Skeletal muscle tissue (tissue), 4 donors: ENCODE results near the gene LCT. TPM values are rescaled to one million over a fixed set of nuclear protein-coding genes. Genes with fewer than 3 reads are reported as not detected.
"Not testable (repeated sequence)": the region's sequence is repeated elsewhere in the genome, so short reads cannot be mapped to it uniquely, and the experiment has no call there.

Experiments used
- H3K27ac ChIP-seq: one replicate; pipeline ENCODE4 v1.7.0; 2013; ENCODE audit warnings: mild to moderate bottlenecking, low read depth, low read length, inconsistent platforms
- H3K27me3 ChIP-seq, 3 donors: one replicate each; pipeline ENCODE4 v1.7.0; 2013; ENCODE audit warnings: low read length in 3 of 3; ENCODE audit not compliant: control insufficient read depth in 3 of 3, insufficient read depth in 3 of 3
- H3K36me3 ChIP-seq, 3 donors: one replicate each; pipeline ENCODE4 v1.7.0; 2013; ENCODE audit warnings: low read length in 3 of 3; ENCODE audit not compliant: control insufficient read depth in 3 of 3, insufficient read depth in 3 of 3
- H3K4me1 ChIP-seq, 3 donors: one replicate each; pipeline ENCODE4 v1.7.0; 2013; ENCODE audit warnings: low read length in 3 of 3, mild to moderate bottlenecking in 3 of 3; ENCODE audit not compliant: control insufficient read depth in 3 of 3, insufficient read depth in 3 of 3
- H3K4me3 ChIP-seq, 3 donors: one replicate each; pipeline ENCODE4 v1.7.0; 2013; ENCODE audit warnings: low read length in 3 of 3
- H3K9ac ChIP-seq, 3 donors: one replicate each; pipeline ENCODE4 v1.7.0; 2013; ENCODE audit warnings: low read length in 3 of 3, mild to moderate bottlenecking in 3 of 3, moderate library complexity in 2 of 3, low read depth in 1 of 3
- H3K9me3 ChIP-seq, 3 donors: one replicate each; pipeline ENCODE4 v1.7.0; 2013; ENCODE audit warnings: low read length in 3 of 3; ENCODE audit not compliant: control insufficient read depth in 3 of 3
- total RNA-seq: library from RNA; depleted of rRNA; stranded (reverse); fragments of >200 nt; gene quantifications from one replicate; pipeline ENCODE4 v1.2.3, GENCODE V29; 2014
- donor health status: Osteomylitis.

LCT gene
- total RNA-seq, 1 donor from 2014 or later, result not detected

DNA sequence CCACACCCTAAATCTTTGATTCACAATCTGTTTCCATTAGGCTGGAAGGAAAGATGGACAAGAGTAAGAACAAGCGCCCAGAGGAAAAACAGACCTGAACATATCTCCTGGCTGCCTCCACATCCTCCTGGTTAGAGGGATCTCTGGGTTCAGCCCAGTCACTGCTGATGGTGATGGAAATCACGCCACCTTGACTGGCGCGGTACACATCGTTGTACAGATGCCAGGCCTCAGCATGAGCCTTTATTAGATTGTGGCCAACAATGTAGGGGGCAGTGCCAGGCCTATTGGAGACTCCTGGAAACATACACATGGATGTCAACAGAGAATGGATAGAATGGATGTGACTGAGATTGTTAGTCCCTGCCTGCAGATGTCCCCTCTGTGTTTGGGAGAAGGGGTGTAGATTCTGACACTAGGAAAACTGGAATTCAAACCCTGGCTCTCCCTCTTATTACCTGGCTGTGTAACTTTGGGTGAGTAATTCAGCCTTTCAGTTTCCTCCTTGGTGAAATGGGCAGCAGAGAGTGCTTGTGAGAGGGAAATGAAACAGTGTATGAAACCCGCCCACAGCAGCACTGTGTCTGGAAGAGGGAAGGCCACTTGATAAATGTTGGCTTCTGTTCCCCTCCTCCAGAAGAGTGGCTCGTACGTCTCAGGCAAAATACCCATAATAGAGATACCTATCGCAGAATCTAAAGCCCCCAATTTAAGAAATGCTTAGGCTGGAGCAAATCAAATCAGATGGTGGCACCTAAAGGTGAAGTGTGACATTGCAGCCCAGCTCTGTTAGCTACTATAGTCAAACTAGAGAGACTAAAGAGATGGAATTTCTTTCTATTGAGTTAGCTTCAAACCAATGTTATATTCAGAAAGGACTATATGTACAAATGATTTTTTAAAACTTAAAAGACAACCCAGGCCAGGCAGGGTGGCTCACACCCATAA is 36.2 kb downstream of the LCT start:
- Histone ChIP-seq H3K27ac (no peak overlapping the region), H3K27me3 (no peaks in the 10 kb centered on the region)

GRCh38 chr2:135799738-135800137 is 37.2 kb downstream of the LCT start:
- no peaks in the 10 kb centered on the region for H3K36me3 ChIP-seq
- no peaks in the 10 kb centered on the region for H3K27me3 ChIP-seq
- H3K9me3 ChIP-seq, result no peaks in the 10 kb centered on the region
- no peak overlapping the region for H3K4me3 ChIP-seq
- H3K9ac ChIP-seq, result no peak overlapping the region
- no peak overlapping the region for H3K27ac ChIP-seq
- H3K4me1 ChIP-seq, result no peaks in the 10 kb centered on the region

More for the DNA sequence above, 36.2 kb downstream of the LCT start:
- Histone ChIP-seq H3K36me3 (no peaks in the 10 kb centered on the region), H3K9ac (no peak overlapping the region), H3K4me1 (no peaks in the 10 kb centered on the region), H3K9me3 (no peaks in the 10 kb centered on the region), H3K4me3 (no peak overlapping the region)

DNA sequence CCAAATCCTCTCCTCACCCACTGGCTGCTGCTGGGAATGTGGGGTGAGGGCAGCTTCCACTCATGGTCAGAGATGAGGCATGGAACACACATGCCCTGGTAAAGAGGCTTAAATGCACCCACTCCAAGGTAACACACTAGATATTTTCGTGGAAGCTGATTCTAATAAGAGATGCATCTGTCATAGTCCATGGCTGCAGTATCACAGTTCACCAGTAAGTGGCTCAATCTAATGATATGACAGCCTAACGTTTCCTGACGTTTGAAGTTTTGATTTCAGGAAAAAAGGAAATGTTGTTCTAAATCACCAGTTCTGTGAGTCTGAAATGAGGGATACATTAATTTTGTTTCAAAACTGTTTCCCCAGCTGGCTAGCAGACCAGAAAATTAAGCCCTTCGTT is 38.2 kb downstream of the LCT start:
- Histone ChIP-seq H3K4me3 (no peak overlapping the region), H3K27ac (no peak overlapping the region), H3K9ac (no peak overlapping the region)

DNA sequence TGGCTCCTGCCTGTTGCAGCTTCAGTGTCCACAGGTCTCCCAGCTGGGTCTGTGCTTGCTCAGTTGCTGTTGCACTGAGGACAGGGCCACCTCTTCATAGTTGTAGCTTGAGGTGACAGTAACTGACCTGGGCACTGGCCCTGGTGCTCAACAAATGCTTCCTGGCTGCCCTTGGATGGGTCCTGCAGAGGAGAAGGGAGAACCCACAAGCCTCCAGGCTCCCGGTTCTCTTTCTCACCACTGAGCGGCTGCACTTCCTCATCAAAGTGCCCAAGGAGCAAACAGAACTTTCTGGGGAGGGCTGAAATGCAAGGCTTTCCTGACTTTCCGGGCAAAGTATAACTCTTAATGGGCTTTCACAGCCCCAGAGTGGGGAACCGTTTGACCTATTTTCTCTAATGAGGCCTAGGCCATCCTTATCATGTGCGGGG is 38.7 kb downstream of the LCT start:
- no peak overlapping the region for H3K9ac ChIP-seq

More for the DNA sequence above, 38.2 kb downstream of the LCT start:
- Histone ChIP-seq H3K27me3 (no peaks in the 10 kb centered on the region), H3K36me3 (no peaks in the 10 kb centered on the region), H3K9me3 (no peaks in the 10 kb centered on the region), H3K4me1 (no peaks in the 10 kb centered on the region)

GRCh38 chr2:135797497-135798274 is 39.3 kb downstream of the LCT start:
- Histone ChIP-seq H3K4me1 (no peaks in the 10 kb centered on the region), H3K27me3 (no peaks in the 10 kb centered on the region), H3K9me3 (no peaks in the 10 kb centered on the region), H3K27ac (no peak overlapping the region), H3K36me3 (no peaks in the 10 kb centered on the region), H3K4me3 (no peak overlapping the region), H3K9ac (no peak overlapping the region)

More for the DNA sequence above, 38.7 kb downstream of the LCT start:
- Histone ChIP-seq H3K27ac (no peak overlapping the region), H3K36me3 (no peaks in the 10 kb centered on the region), H3K4me3 (no peak overlapping the region), H3K27me3 (no peaks in the 10 kb centered on the region), H3K4me1 (no peaks in the 10 kb centered on the region), H3K9me3 (no peaks in the 10 kb centered on the region)

GRCh38 chr2:135796606-135797005 is 40.4 kb downstream of the LCT start:
- Histone ChIP-seq H3K9ac (no peak overlapping the region), H3K4me3 (no peak overlapping the region), H3K9me3 (peaks cover 0 to 2% (median 0%) of the 10 kb centered on the region in 3 donors), H3K27ac (no peak overlapping the region), H3K36me3 (no peaks in the 10 kb centered on the region), H3K27me3 (no peaks in the 10 kb centered on the region), H3K4me1 (no peaks in the 10 kb centered on the region)

GRCh38 chr2:135795641-135796040 is 41.3 kb downstream of the LCT start:
- H3K4me3 ChIP-seq, H3K9me3 ChIP-seq, H3K27me3 ChIP-seq, H3K9ac ChIP-seq, H3K36me3 ChIP-seq, H3K27ac ChIP-seq, H3K4me1 ChIP-seq: not testable (repeated sequence)

DNA sequence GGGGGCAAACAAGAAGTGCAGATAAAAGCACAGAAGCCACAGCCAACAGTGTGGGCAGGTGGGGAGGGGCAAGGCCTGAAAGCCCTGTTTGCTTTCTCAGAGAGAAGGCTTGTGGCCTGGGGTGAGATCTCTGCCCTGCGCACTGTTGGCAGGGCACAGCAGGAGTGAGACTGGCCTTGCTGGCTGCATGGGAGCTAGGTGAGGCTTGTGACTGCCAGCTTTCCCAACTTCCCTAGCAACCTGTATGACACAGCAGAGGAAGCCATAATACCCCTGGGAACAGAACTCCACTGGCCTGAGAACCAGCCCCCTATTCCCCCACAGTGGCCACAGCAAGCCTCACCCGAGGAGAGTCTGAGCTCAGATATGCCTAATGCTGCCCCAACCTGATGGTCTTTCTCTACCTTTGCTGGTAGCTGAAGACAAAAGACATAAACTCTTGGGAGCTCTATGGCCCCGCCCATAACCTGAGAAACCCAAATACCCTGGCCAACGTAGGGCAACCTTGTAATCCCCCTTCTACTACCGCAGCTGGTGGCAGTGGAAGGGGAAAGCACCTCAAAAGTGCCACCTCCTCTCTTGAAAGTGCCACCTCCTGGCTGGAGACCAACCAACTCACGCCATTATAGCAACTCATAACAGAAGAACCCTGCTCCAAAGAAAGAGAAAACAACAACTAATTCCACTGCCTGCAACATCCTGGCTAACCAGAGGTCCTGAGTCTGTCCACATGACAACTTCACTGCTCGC is 44.4 kb downstream of the LCT start:
- H3K9me3 ChIP-seq, result peaks cover 0 to 2% (median 0%) of the 10 kb centered on the region in 3 donors
- no peaks in the 10 kb centered on the region for H3K27me3 ChIP-seq
- H3K9ac ChIP-seq, result no peak overlapping the region
- H3K4me1 ChIP-seq, result no peaks in the 10 kb centered on the region
- no peak overlapping the region for H3K4me3 ChIP-seq
- no peak overlapping the region for H3K27ac ChIP-seq
- no peaks in the 10 kb centered on the region for H3K36me3 ChIP-seq

- Histone ChIP-seq H3K36me3 (peaks cover 0 to 8% (median 6%) of the 10 kb centered on the region in 3 donors), H3K4me1 (no peaks in the 10 kb centered on the region), H3K27ac (no peak overlapping the region), H3K27me3 (no peaks in the 10 kb centered on the region), H3K4me3 (no peak overlapping the region), H3K9me3 (peaks cover 0 to 2% (median 0%) of the 10 kb centered on the region in 3 donors), H3K9ac (no peak overlapping the region)
Observed at GRCh38 chr2:135791418-135792190, 45.4 kb downstream of the LCT start.
